PC-9 (cell line): ENCODE measurements around the gene CEP57L1. TPM values are rescaled to one million over a fixed set of nuclear protein-coding genes. Genes with fewer than 3 reads are reported as not detected.
"Not testable (repeated sequence)": the region's sequence is repeated elsewhere in the genome, so short reads cannot be mapped to it uniquely, and the experiment has no call there.

Source experiments
- BruUV-seq: library from RNA; stranded (reverse); fragments of 400-500 nt; replicated peaks from 2 replicates; lab custom pipeline; 2021; lab: Mats Ljungman, UMichigan
- CTCF ChIA-PET: fragments of 300-600 bp; sonication (Branson Sonifier 250); formaldehyde crosslinking; loops from one replicate; lab custom pipeline; 2022; ENCODE audit warnings: antibody characterized with exemption; lab: Charles Lee
- POLR2A ChIA-PET: fragments of 300-600 bp; sonication (Branson Sonifier 250); formaldehyde crosslinking; loops from one replicate; lab custom pipeline; 2022; ENCODE audit warnings: antibody characterized with exemption; ENCODE audit not compliant: unreplicated experiment; lab: Charles Lee
- DNase-seq, 2 experiments: peaks; one replicate each; pipeline versions ENCODE4 v3.0.0 to v3.0.0-alpha.2; 2015 to 2022; ENCODE audit warnings: mixed read lengths in 1 of 2
- H2AFZ ChIP-seq: fragments of 200-600 bp; sonication (generic); 2 replicates; pipeline ENCODE4 v1.8.1; 2017; ENCODE audit warnings: antibody characterized with exemption
- H3F3A ChIP-seq: fragments of 200-600 bp; sonication (generic); 2 replicates; pipeline ENCODE4 v1.8.1; 2017; ENCODE audit warnings: antibody characterized with exemption, mild to moderate bottlenecking, low read depth; ENCODE audit not compliant: insufficient read depth
- H3K27ac ChIP-seq: fragments of 200-600 bp; sonication (generic); 2 replicates; pipeline ENCODE4 v1.6.1; 2016; ENCODE audit warnings: mixed run types
- H3K27me3 ChIP-seq: fragments of 200-600 bp; sonication (generic); 2 replicates; pipeline ENCODE4 v1.6.1; 2016; ENCODE audit warnings: low read depth, mixed run types; ENCODE audit not compliant: insufficient read depth
- H3K36me3 ChIP-seq: fragments of 200-600 bp; sonication (generic); 2 replicates; pipeline ENCODE4 v1.6.1; 2016; ENCODE audit warnings: low read depth, mixed run types
- H3K4me1 ChIP-seq: fragments of 200-600 bp; sonication (generic); replicated peaks from 2 replicates; pipeline ENCODE4 v1.6.1; 2016; ENCODE audit warnings: mixed run types; ENCODE audit not compliant: insufficient read depth
- H3K4me2 ChIP-seq: fragments of 200-600 bp; sonication (generic); 2 replicates; pipeline ENCODE4 v1.6.1; 2017; ENCODE audit warnings: mixed run types
- H3K4me3 ChIP-seq: fragments of 200-600 bp; sonication (generic); 2 replicates; pipeline ENCODE4 v1.6.1; 2016; ENCODE audit warnings: mixed run types
- H3K79me2 ChIP-seq: fragments of 200-600 bp; sonication (generic); 2 replicates; pipeline ENCODE4 v1.6.1; 2017; ENCODE audit warnings: low read depth, mixed run types
- H3K9me2 ChIP-seq: fragments of 200-600 bp; sonication (generic); 2 replicates; pipeline ENCODE4 v1.8.1; 2017; ENCODE audit warnings: mild to moderate bottlenecking; ENCODE audit not compliant: insufficient read depth
- H3K9me3 ChIP-seq: fragments of 200-600 bp; sonication (generic); 2 replicates; pipeline ENCODE4 v1.8.1; 2016; ENCODE audit warnings: low read depth; ENCODE audit not compliant: insufficient read depth
- H4K20me1 ChIP-seq: fragments of 200-600 bp; sonication (generic); 2 replicates; pipeline ENCODE4 v1.8.1; 2017; ENCODE audit not compliant: insufficient read depth
- EZH2 ChIP-seq: fragments of 200-600 bp; sonication (generic); IDR thresholded peaks from 2 replicates; pipeline ENCODE4 v1.8.0; 2017; ENCODE audit warnings: antibody characterized with exemption, low read depth
- intact Hi-C: fragments of 100-400 bp; cut with micrococcal nuclease; formaldehyde crosslinking; loops from one replicate; pipeline ENCODE4 v1.10.0; 2022; ENCODE audit not compliant: unreplicated experiment
- total RNA-seq: library from RNA; stranded (reverse); gene quantifications from 2 replicates; pipeline ENCODE4 v1.2.3, GENCODE V29; 2021
- TF ChIP-seq, protein P1 (sequence below): fragments of 200-600 bp; sonication (generic); conservative IDR thresholded peaks from 2 replicates; pipeline ENCODE4 v1.6.1; 2017; ENCODE audit warnings: mixed run types, antibody characterized with exemption, mild to moderate bottlenecking, moderate library complexity

CEP57L1 gene
- total RNA-seq, 1 experiment from 2014 or later: 18.3 TPM

DNA sequence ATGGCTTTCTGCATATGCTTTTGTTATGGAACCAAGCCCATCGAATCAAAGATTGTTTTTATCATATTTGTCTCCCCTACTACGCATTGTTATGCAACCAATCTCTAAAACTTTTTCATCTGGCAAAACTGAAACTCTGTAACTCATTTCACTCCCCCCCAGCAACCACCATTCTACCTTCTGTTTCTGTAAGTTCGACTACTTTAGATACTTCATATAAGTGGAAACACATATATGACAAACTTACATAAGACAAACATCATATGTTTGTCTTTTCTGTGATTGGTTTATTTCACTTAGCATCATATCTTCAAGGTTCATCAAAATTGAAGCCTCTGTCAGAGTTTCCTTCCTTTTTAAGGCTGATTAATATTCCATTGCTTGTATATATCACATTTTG is 34.8 kb downstream of the CEP57L1 start:
- intact Hi-C loops: no loop called here
- H4K20me1 ChIP-seq: no peaks in the 10 kb centered on the region
- no peak overlapping the region for H3K27ac ChIP-seq
- TF ChIP-seq, protein P1, sequence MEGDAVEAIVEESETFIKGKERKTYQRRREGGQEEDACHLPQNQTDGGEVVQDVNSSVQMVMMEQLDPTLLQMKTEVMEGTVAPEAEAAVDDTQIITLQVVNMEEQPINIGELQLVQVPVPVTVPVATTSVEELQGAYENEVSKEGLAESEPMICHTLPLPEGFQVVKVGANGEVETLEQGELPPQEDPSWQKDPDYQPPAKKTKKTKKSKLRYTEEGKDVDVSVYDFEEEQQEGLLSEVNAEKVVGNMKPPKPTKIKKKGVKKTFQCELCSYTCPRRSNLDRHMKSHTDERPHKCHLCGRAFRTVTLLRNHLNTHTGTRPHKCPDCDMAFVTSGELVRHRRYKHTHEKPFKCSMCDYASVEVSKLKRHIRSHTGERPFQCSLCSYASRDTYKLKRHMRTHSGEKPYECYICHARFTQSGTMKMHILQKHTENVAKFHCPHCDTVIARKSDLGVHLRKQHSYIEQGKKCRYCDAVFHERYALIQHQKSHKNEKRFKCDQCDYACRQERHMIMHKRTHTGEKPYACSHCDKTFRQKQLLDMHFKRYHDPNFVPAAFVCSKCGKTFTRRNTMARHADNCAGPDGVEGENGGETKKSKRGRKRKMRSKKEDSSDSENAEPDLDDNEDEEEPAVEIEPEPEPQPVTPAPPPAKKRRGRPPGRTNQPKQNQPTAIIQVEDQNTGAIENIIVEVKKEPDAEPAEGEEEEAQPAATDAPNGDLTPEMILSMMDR: no peak
- TF ChIP-seq EZH2: no peak
- ChIA-PET CTCF (no interaction called here), POLR2A (no interaction called here)
- no peaks in the 10 kb centered on the region for H3K36me3 ChIP-seq
- no peak overlapping the region for H2AFZ ChIP-seq
- no peaks in the 10 kb centered on the region for H3K79me2 ChIP-seq
- no peaks in the 10 kb centered on the region for H3K4me1 ChIP-seq
- DNase-seq: no peak
- H3F3A ChIP-seq: no peaks in the 10 kb centered on the region
- H3K27me3 ChIP-seq: no peaks in the 10 kb centered on the region
- H3K4me3 ChIP-seq: no peak overlapping the region
- no peak overlapping the region for H3K4me2 ChIP-seq
- no peaks in the 10 kb centered on the region for H3K9me3 ChIP-seq
- BruUV-seq: no TSS peak
- H3K9me2 ChIP-seq: no peaks in the 10 kb centered on the region

- POLR2A ChIA-PET, H3K27me3 ChIP-seq, H3K4me3 ChIP-seq, H3K27ac ChIP-seq, H3K79me2 ChIP-seq, H3K9me3 ChIP-seq, DNase-seq, H2AFZ ChIP-seq, BruUV-seq, H4K20me1 ChIP-seq, H3K9me2 ChIP-seq, CTCF ChIA-PET, H3K4me2 ChIP-seq, H3K36me3 ChIP-seq, intact Hi-C loops: not testable (repeated sequence)
- peaks cover 14% of the 10 kb centered on the region for H3K4me1 ChIP-seq
- H3F3A ChIP-seq: peaks cover 21% of the 10 kb centered on the region; the same call in 1 of the 2 replicates
These were observed 40.3 kb downstream of the CEP57L1 start for GRCh38 chr6:109135600-109135999.

DNA sequence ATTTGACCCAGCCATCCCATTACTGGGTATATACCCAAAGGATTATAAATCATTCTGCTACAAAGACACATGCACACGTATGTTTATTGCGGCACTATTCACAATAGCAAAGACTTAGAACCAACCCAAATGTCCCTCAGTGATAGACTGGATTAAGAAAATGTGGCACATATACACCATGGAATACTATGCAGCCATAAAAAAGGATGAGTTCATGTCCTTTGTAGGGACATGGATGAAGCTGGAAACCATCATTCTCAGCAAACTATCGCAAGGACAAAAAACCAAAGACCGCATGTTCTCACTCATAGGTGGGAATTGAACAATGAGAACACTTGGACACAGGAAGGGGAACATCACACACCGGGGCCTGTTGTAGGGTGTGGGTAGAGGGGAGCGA is 40.7 kb downstream of the CEP57L1 start:
- DNase-seq, intact Hi-C loops, H3K9me2 ChIP-seq, BruUV-seq, H3K79me2 ChIP-seq, CTCF ChIA-PET, H3K4me2 ChIP-seq, H3K27ac ChIP-seq, H3K27me3 ChIP-seq, H2AFZ ChIP-seq, H4K20me1 ChIP-seq, H3K4me3 ChIP-seq, H3K36me3 ChIP-seq, H3K9me3 ChIP-seq, POLR2A ChIA-PET: not testable (repeated sequence)
- H3K4me1 ChIP-seq: peaks cover 14% of the 10 kb centered on the region
- H3F3A ChIP-seq: peaks cover 21% of the 10 kb centered on the region; the same call in 1 of the 2 replicates

- H3K4me3 ChIP-seq, H3K36me3 ChIP-seq, H3K9me2 ChIP-seq, H3K27me3 ChIP-seq, H3K4me2 ChIP-seq, H2AFZ ChIP-seq, intact Hi-C loops, H4K20me1 ChIP-seq, H3K79me2 ChIP-seq, CTCF ChIA-PET, DNase-seq, POLR2A ChIA-PET, H3K27ac ChIP-seq, BruUV-seq, H3K9me3 ChIP-seq: not testable (repeated sequence)
- H3F3A ChIP-seq: peaks cover 21% of the 10 kb centered on the region; the same call in 1 of the 2 replicates
- H3K4me1 ChIP-seq: peaks cover 14% of the 10 kb centered on the region
These were observed 41.2 kb downstream of the CEP57L1 start for GRCh38 chr6:109136530-109136929.
